ENCODE results near the gene SNRPB. TPM values are rescaled to one million over a fixed set of nuclear protein-coding genes. Genes with fewer than 3 reads are reported as not detected.

Gene SNRPB
- total RNA-seq, 1 experiment from 2014 or later: 539 TPM

DNA sequence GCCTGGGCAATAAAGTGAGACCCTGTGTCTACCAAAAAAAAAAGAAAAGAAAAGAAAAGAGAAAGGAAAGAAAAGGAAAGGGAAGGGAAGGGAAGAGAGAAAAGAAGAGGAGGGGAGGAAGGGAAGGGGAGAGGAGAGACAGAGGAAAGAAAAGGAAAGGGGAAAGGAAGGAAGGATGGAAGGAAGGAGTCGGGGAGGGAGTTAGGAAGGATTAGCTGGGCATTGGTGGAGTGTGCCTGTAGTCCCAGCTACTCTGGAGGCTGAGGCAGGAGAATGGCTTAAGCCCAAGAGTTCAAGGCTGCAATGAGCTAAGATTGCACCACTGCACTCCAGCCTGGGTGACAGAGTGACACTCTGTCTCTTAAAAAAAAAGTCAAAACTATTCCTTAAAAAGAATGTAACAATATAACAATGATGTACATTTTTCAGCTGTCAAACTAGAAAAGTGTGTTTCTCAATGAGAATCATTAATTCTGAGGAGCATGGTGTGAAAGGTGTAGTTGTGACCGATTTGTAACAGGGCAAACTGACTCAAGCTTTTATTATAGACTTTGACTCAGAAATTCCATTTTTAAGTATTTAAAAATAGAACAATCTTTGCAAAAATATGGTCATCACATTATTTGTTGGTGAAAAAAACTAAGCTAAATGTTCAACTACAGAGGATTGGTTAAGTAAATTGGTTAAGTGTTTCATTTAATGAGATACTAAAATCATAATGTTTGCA lies 14.7 kb downstream of the SNRPB start (continued):
- TF ChIP-seq, protein P1, sequence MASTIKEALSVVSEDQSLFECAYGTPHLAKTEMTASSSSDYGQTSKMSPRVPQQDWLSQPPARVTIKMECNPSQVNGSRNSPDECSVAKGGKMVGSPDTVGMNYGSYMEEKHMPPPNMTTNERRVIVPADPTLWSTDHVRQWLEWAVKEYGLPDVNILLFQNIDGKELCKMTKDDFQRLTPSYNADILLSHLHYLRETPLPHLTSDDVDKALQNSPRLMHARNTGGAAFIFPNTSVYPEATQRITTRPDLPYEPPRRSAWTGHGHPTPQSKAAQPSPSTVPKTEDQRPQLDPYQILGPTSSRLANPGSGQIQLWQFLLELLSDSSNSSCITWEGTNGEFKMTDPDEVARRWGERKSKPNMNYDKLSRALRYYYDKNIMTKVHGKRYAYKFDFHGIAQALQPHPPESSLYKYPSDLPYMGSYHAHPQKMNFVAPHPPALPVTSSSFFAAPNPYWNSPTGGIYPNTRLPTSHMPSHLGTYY (CRISPR knock-in tag; IDR thresholded peaks at IDR 0.05): no peak
- TF ChIP-seq, protein P2, sequence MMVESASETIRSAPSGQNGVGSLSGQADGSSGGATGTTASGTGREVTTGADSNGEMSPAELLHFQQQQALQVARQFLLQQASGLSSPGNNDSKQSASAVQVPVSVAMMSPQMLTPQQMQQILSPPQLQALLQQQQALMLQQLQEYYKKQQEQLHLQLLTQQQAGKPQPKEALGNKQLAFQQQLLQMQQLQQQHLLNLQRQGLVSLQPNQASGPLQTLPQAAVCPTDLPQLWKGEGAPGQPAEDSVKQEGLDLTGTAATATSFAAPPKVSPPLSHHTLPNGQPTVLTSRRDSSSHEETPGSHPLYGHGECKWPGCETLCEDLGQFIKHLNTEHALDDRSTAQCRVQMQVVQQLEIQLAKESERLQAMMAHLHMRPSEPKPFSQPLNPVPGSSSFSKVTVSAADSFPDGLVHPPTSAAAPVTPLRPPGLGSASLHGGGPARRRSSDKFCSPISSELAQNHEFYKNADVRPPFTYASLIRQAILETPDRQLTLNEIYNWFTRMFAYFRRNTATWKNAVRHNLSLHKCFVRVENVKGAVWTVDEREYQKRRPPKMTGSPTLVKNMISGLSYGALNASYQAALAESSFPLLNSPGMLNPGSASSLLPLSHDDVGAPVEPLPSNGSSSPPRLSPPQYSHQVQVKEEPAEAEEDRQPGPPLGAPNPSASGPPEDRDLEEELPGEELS (CRISPR knock-in tag; IDR thresholded peaks at IDR 0.05): no peak

DNA sequence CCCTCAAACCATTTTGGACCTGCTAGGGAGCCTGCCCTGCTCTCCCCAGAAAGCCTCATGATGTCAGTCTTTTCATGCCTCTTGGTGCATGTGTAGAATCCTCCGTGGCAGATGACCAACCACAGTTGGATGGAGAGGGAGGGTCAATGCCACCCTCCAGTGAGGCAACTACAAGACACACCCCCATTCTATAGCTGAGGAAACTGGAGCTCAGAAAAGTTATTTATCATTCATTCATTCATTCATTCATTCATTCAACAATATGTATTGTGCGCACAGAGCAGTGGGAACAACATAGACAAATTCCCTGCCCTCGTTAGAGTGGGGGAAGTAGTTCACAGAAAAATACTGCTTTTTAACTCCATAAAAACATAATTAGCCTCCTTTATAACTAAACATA lies 16.8 kb downstream of the SNRPB start:
- ATAC-seq (no peak), DNase-seq (ENCODE audit: low spot score) (no peak)
- CTCF ChIA-PET: interaction anchor here (4.2 kb wide), 1 partner anchor 246 kb away, joined by 45 read pairs; no protein-coding TSS in a partner anchor
- Mint-ChIP-seq H3K4me1 (no peaks in the 10 kb centered on the region), H3K27me3 (ENCODE audit: low read depth) (no peaks in the 10 kb centered on the region), H3K4me3 (no peak overlapping the region), H3K36me3 (peaks cover 2% of the 10 kb centered on the region), H3K27ac (no peak overlapping the region), H3K9me3 (peaks cover 3% of the 10 kb centered on the region; the same call in 1 of the 2 replicates)
- TF ChIP-seq EMX1 (CRISPR knock-in tag; IDR thresholded peaks at IDR 0.05): no peak
- POLR2A ChIA-PET: no interaction called here

DNA sequence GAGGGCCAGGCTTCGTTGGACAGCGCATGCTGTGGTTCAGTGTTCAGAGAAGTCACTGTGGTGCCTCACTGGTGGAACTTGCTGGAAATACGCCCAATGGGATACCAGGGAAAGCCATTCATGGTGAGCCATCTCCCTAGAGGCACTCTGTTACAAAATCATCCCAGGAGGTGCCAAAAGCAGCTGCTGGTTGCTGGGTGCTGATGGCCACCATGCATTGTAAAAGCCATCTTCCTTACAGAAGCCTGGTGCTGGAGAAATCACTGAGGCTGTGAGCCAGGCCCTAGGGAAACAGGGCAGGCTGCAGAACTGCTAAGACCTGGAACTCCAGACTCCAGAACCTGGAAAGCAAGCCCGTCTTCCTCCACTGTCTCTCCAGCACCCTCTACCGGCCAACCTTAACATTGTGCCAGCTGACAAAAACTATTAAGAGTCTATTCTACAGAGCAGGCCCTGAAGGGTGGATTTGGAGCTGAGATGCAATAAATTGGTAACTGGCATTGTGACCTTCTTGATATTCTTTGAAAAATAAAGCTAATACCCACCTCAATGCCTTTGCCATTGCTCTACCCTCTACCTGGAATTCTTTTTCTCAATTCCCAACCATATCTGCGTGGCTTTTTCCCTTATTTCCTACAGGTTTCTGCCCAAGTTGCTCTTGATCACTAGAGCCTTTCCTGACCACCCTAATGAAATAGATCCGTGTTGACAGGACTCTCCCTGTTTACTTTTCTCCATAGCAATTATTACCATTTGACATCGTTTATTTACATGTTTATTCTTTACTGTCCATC lies 18.5 kb downstream of the SNRPB start:
- POLR2A ChIA-PET: no interaction called here
- no peaks in the 10 kb centered on the region for H3K27me3 Mint-ChIP-seq (ENCODE audit: low read depth)
- DNase-seq (ENCODE audit: low spot score) (peak; percentile 91), ATAC-seq (peak; percentile 86)
- no peaks in the 10 kb centered on the region for H3K36me3 Mint-ChIP-seq
- no peak overlapping the region for H3K27ac Mint-ChIP-seq
- no peaks in the 10 kb centered on the region for H3K4me1 Mint-ChIP-seq
- H3K9me3 Mint-ChIP-seq: peaks cover 3% of the 10 kb centered on the region; the same call in 1 of the 2 replicates
- TF ChIP-seq SMAD3 (CRISPR knock-in tag; IDR thresholded peaks at IDR 0.05; ENCODE audit: borderline replicate concordance): no peak
- TF ChIP-seq JUN (CRISPR knock-in tag; IDR thresholded peaks at IDR 0.05): no peak
- TF ChIP-seq, protein P1 (CRISPR knock-in tag; IDR thresholded peaks at IDR 0.05): no peak
- no peak for TF ChIP-seq ESRRA (CRISPR knock-in tag; IDR thresholded peaks at IDR 0.05; ENCODE audit: borderline replicate concordance)
- TF ChIP-seq, protein P3, sequence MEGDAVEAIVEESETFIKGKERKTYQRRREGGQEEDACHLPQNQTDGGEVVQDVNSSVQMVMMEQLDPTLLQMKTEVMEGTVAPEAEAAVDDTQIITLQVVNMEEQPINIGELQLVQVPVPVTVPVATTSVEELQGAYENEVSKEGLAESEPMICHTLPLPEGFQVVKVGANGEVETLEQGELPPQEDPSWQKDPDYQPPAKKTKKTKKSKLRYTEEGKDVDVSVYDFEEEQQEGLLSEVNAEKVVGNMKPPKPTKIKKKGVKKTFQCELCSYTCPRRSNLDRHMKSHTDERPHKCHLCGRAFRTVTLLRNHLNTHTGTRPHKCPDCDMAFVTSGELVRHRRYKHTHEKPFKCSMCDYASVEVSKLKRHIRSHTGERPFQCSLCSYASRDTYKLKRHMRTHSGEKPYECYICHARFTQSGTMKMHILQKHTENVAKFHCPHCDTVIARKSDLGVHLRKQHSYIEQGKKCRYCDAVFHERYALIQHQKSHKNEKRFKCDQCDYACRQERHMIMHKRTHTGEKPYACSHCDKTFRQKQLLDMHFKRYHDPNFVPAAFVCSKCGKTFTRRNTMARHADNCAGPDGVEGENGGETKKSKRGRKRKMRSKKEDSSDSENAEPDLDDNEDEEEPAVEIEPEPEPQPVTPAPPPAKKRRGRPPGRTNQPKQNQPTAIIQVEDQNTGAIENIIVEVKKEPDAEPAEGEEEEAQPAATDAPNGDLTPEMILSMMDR (IDR thresholded peaks at IDR 0.05): peak; percentile 78
- TF ChIP-seq, protein P4, sequence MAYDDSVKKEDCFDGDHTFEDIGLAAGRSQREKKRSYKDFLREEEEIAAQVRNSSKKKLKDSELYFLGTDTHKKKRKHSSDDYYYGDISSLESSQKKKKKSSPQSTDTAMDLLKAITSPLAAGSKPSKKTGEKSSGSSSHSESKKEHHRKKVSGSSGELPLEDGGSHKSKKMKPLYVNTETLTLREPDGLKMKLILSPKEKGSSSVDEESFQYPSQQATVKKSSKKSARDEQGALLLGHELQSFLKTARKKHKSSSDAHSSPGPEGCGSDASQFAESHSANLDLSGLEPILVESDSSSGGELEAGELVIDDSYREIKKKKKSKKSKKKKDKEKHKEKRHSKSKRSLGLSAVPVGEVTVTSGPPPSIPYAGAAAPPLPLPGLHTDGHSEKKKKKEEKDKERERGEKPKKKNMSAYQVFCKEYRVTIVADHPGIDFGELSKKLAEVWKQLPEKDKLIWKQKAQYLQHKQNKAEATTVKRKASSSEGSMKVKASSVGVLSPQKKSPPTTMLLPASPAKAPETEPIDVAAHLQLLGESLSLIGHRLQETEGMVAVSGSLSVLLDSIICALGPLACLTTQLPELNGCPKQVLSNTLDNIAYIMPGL (CRISPR knock-in tag; IDR thresholded peaks at IDR 0.05): no peak
- TF ChIP-seq SOX15 (CRISPR knock-in tag; IDR thresholded peaks at IDR 0.05): no peak
- no peak for TF ChIP-seq ZNF317 (CRISPR knock-in tag; IDR thresholded peaks at IDR 0.05; ENCODE audit: borderline replicate concordance, low read depth)
- H3K4me3 Mint-ChIP-seq: no peak overlapping the region
- CTCF ChIA-PET: interaction anchor here (0.6 to 4.2 kb wide), 24 partner anchors 13 to 462 kb away, joined by 3 to 45 read pairs (median 4); partner anchors contain the start of gene TGM6
